SK-N-SH treated with all-trans-retinoic acid at 6 μM for 48 hours (cell line): ENCODE data around the gene ISCA2.

Experiments
- ATAC-seq: fragments of 200-7000 bp; cut with Tn5 transposase; 3 replicates; pipeline ENCODE4 v1.9.1; 2020; ENCODE audit warnings: mild to moderate bottlenecking, moderate library complexity
- ARNTL ChIP-seq: fragments of 450-650 bp; formaldehyde crosslinking; IDR thresholded peaks from 2 replicates; pipeline ENCODE4 v1.5.0; 2020; ENCODE audit warnings: low read depth, mild to moderate bottlenecking, moderate library complexity, borderline replicate concordance
- BACH2 ChIP-seq: fragments of 250-450 bp; sonication (Bioruptor Pico); IDR thresholded peaks from 2 replicates; pipeline ENCODE4 v1.9.0; 2021; ENCODE audit warnings: mild to moderate bottlenecking, borderline replicate concordance
- CREB5 ChIP-seq: fragments of 250-450 bp; sonication (Bioruptor Pico); IDR thresholded peaks from 2 replicates; pipeline ENCODE4 v1.5.1; 2020; ENCODE audit warnings: low read depth, mild to moderate bottlenecking, moderate library complexity
- CSDC2 ChIP-seq: fragments of 250-450 bp; sonication (Bioruptor Pico); IDR thresholded peaks from 2 replicates; pipeline ENCODE4 v1.5.0; 2020; ENCODE audit warnings: mild to moderate bottlenecking, moderate library complexity
- ESRRG ChIP-seq: fragments of 250-450 bp; sonication (Bioruptor Pico); IDR thresholded peaks from 2 replicates; pipeline ENCODE4 v1.6.1; 2021; ENCODE audit warnings: mild to moderate bottlenecking
- GLIS3 ChIP-seq: fragments of 250-450 bp; sonication (Bioruptor Pico); IDR thresholded peaks from 2 replicates; pipeline ENCODE4 v1.5.0; 2020; ENCODE audit warnings: mild to moderate bottlenecking, moderate library complexity
- ISL1 ChIP-seq: fragments of 250-450 bp; sonication (Bioruptor Pico); IDR thresholded peaks from 2 replicates; pipeline ENCODE4 v2.1.2; 2022; ENCODE audit warnings: mild to moderate bottlenecking, moderate library complexity
- OSR1 ChIP-seq: fragments of 250-450 bp; sonication (Bioruptor Pico); IDR thresholded peaks from 2 replicates; pipeline ENCODE4 v1.8.0; 2022; ENCODE audit warnings: moderate library complexity, mild to moderate bottlenecking, inconsistent platforms
- POU6F1 ChIP-seq: fragments of 250-450 bp; sonication (Bioruptor Pico); IDR thresholded peaks from 2 replicates; pipeline ENCODE4 v1.8.0; 2021; ENCODE audit warnings: low read depth, mild to moderate bottlenecking, moderate library complexity, borderline replicate concordance
- PPARA ChIP-seq: fragments of 250-450 bp; sonication (Bioruptor Pico); IDR thresholded peaks from 2 replicates; pipeline ENCODE4 v1.5.0; 2020; ENCODE audit warnings: mild to moderate bottlenecking, borderline replicate concordance
- RARB ChIP-seq: fragments of 250-450 bp; sonication (Bioruptor Pico); IDR thresholded peaks from 2 replicates; pipeline ENCODE4 v1.8.0; 2021; ENCODE audit warnings: mild to moderate bottlenecking, moderate library complexity
- SNAI2 ChIP-seq: fragments of 250-450 bp; sonication (Bioruptor Pico); IDR thresholded peaks from 2 replicates; pipeline ENCODE4 v1.5.0; 2020; ENCODE audit warnings: mild to moderate bottlenecking, moderate library complexity
- TCF4 ChIP-seq: fragments of 250-450 bp; sonication (Bioruptor Pico); IDR thresholded peaks from 2 replicates; pipeline ENCODE4 v1.8.0; 2021; ENCODE audit warnings: mild to moderate bottlenecking, moderate library complexity, borderline replicate concordance
- TOX ChIP-seq: fragments of 250-450 bp; sonication (Bioruptor Pico); IDR thresholded peaks from 2 replicates; pipeline ENCODE4 v1.8.0; 2021; ENCODE audit warnings: mild to moderate bottlenecking, moderate library complexity, borderline replicate concordance
- TSHZ2 ChIP-seq: fragments of 250-450 bp; sonication (Bioruptor Pico); IDR thresholded peaks from 2 replicates; pipeline ENCODE4 v1.5.0; 2020; ENCODE audit warnings: mild to moderate bottlenecking, moderate library complexity
- ZC3H10 ChIP-seq: fragments of 250-450 bp; sonication (Bioruptor Pico); IDR thresholded peaks from 2 replicates; pipeline ENCODE4 v1.5.1; 2021; ENCODE audit warnings: mild to moderate bottlenecking, moderate library complexity
- ZFP3 ChIP-seq: fragments of 250-450 bp; sonication (Bioruptor Pico); IDR thresholded peaks from 2 replicates; pipeline ENCODE4 v1.5.0; 2020; ENCODE audit warnings: mild to moderate bottlenecking, moderate library complexity
- ZFP30 ChIP-seq: fragments of 450-650 bp; formaldehyde crosslinking; IDR thresholded peaks from 2 replicates; pipeline ENCODE4 v1.5.0; 2022; ENCODE audit warnings: mild to moderate bottlenecking, moderate library complexity
- ZNF565 ChIP-seq: fragments of 450-650 bp; formaldehyde crosslinking; conservative IDR thresholded peaks from 2 replicates; pipeline ENCODE4 v1.5.0; 2020; ENCODE audit warnings: low read depth, mild to moderate bottlenecking, moderate library complexity
- ZNF70 ChIP-seq: fragments of 450-650 bp; formaldehyde crosslinking; IDR thresholded peaks from 2 replicates; pipeline ENCODE4 v1.5.0; 2020; ENCODE audit warnings: mild to moderate bottlenecking, moderate library complexity
- ZNF8 ChIP-seq: fragments of 450-650 bp; formaldehyde crosslinking; IDR thresholded peaks from 2 replicates; pipeline ENCODE4 v1.5.0; 2020; ENCODE audit warnings: mild to moderate bottlenecking, moderate library complexity
- TF ChIP-seq, protein P1 (sequence below): fragments of 250-450 bp; sonication (Bioruptor Pico); IDR thresholded peaks from 2 replicates; pipeline ENCODE4 v1.8.0; 2020; ENCODE audit warnings: mild to moderate bottlenecking, moderate library complexity, borderline replicate concordance

Gene ISCA2

DNA sequence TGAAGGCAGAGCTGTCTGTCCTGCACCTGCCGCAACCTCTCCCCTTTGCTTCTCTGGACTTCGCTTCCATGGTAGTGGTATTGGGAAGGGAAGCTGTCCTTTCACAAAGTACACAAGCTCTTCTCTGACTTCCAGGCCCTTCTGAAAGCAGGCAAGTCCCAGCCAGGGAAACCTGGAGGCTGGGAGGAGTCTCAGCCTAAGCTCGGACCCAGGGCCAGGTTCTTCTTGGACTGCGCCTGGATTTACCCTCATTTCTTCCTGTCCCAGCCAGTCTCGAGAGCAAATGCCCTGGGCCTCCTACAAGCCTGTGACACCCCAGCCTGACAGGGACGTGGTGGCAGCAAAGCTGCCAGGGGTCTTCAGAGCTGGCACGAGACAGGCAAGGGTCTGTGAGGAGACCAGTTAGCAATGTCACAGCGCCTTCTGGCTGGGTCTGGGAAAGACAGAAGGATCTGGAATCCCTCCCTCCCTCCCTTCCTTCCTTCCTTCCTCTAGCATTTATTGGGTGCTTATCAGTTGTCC is 22.4 kb downstream of the ISCA2 start (continued):
- TF ChIP-seq TSHZ2 (no peak), ISL1 (CRISPR knock-in tag) (no peak), CREB5 (CRISPR knock-in tag) (no peak), GLIS3 (CRISPR knock-in tag) (no peak), TOX (CRISPR knock-in tag) (no peak), RARB (CRISPR knock-in tag) (no peak), SNAI2 (CRISPR knock-in tag) (no peak)

DNA sequence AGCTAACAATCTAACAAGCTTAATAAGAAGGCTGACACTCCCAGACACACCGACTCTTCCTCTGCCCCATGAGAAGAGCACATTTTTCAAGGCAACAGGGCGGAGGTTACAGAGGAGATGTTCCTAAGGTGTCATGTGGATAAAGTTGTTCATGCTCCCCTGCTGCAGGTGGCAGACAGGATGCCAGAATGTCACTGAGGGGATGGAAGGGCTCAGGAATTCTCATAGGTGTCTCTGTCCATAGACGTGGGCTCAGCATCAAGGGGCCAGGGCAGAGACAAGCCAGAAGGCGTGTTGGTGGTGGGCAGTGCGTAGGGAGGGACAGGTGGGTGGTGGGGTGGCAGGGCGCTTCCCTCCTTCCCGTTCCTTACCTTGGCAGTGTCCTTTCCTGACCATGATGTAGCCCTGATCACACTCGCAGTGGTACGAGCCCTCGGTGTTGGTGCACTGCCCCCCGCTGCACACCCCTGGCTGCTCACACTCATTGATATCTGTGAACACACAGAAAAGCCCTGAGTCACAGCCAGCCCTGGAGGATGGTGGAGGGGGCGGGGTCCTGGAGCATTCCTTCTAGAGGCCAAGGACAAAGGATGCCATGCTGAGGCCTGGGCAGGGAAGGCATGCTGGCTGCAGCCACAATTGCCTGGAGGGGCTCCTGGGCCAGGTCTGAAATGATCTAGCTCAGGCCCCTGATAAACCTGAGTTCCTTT is 23.0 kb downstream of the ISCA2 start:
- ATAC-seq = peak; percentile 61
- TF ChIP-seq CSDC2 (CRISPR knock-in tag) (no peak), ESRRG (CRISPR knock-in tag) (no peak), ZNF565 (CRISPR knock-in tag) (no peak), RARB (CRISPR knock-in tag) (no peak), ISL1 (CRISPR knock-in tag) (no peak), BACH2 (no peak), ARNTL (no peak), TCF4 (CRISPR knock-in tag) (no peak), ZFP3 (CRISPR knock-in tag) (no peak), ZC3H10 (CRISPR knock-in tag) (no peak), OSR1 (CRISPR knock-in tag) (no peak), ZNF70 (CRISPR knock-in tag) (no peak)
- TF ChIP-seq, protein P1, sequence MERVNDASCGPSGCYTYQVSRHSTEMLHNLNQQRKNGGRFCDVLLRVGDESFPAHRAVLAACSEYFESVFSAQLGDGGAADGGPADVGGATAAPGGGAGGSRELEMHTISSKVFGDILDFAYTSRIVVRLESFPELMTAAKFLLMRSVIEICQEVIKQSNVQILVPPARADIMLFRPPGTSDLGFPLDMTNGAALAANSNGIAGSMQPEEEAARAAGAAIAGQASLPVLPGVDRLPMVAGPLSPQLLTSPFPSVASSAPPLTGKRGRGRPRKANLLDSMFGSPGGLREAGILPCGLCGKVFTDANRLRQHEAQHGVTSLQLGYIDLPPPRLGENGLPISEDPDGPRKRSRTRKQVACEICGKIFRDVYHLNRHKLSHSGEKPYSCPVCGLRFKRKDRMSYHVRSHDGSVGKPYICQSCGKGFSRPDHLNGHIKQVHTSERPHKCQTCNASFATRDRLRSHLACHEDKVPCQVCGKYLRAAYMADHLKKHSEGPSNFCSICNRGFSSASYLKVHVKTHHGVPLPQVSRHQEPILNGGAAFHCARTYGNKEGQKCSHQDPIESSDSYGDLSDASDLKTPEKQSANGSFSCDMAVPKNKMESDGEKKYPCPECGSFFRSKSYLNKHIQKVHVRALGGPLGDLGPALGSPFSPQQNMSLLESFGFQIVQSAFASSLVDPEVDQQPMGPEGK (CRISPR knock-in tag) = no peak

GRCh38 chr14:74517731-74518130 is 24.2 kb downstream of the ISCA2 start:
- ATAC-seq = no peak
- no peak for TF ChIP-seq POU6F1
- TF ChIP-seq ZNF565 (CRISPR knock-in tag) = no peak
- no peak for TF ChIP-seq OSR1 (CRISPR knock-in tag)
- TF ChIP-seq, protein P1 (CRISPR knock-in tag) = no peak
- TF ChIP-seq ZNF8 = no peak
- no peak for TF ChIP-seq ZFP30 (CRISPR knock-in tag)
- no peak for TF ChIP-seq GLIS3 (CRISPR knock-in tag)
- no peak for TF ChIP-seq ISL1 (CRISPR knock-in tag)
- no peak for TF ChIP-seq BACH2
- no peak for TF ChIP-seq ZC3H10 (CRISPR knock-in tag)
- no peak for TF ChIP-seq ESRRG (CRISPR knock-in tag)
- TF ChIP-seq ZFP3 (CRISPR knock-in tag) = no peak
- no peak for TF ChIP-seq TSHZ2
- TF ChIP-seq PPARA (CRISPR knock-in tag) = no peak
